ENCODE data around the gene SLC5A8.

SLC5A8 gene, protein sequence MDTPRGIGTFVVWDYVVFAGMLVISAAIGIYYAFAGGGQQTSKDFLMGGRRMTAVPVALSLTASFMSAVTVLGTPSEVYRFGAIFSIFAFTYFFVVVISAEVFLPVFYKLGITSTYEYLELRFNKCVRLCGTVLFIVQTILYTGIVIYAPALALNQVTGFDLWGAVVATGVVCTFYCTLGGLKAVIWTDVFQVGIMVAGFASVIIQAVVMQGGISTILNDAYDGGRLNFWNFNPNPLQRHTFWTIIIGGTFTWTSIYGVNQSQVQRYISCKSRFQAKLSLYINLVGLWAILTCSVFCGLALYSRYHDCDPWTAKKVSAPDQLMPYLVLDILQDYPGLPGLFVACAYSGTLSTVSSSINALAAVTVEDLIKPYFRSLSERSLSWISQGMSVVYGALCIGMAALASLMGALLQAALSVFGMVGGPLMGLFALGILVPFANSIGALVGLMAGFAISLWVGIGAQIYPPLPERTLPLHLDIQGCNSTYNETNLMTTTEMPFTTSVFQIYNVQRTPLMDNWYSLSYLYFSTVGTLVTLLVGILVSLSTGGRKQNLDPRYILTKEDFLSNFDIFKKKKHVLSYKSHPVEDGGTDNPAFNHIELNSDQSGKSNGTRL

DNA sequence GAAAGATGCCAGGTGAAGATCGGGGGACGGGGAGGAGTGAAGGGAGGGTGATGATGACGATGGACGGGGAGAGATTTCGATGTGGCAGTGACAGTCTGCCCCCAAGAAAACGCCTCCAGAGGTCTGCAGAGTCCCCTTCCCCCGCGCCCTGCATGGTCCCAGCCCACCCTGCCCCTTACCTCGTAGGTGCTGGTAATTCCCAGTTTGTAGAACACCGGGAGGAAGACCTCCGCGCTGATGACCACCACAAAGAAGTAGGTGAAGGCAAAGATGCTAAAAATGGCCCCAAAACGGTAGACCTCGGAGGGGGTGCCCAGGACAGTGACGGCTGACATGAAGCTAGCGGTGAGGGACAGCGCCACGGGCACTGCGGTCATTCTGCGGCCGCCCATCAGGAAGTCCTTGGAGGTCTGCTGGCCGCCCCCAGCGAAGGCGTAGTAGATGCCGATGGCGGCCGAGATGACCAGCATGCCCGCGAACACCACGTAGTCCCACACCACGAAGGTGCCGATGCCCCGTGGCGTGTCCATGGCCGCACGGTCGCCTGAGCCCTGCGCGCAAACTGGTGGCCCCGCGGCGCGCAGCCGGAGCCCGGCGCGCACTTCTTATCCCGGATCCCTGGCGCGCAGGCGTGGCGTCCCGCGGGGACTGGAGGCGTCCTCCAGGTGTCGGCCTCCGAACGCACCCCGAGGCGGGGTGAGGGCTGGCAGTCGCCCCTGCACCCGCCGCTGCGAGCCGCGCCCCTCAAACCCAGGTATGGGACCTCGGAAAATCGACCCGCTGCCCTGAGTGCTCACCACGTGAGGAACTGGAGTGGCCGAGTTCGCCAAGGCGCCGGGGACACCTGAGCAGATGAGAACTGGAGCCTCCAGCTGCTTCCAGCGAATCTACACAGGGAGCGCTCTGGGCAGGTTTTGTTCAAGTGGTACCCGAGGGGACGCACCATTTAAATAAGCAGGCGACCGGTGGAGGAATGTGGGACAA lies at the start of gene SLC5A8:
TSS of gene SLC5A8 (minus strand) at position 920 of the 984 bp plus-strand sequence. CDS start at position 530, 390 bp downstream.
- ATAC-seq = no peak

DNA sequence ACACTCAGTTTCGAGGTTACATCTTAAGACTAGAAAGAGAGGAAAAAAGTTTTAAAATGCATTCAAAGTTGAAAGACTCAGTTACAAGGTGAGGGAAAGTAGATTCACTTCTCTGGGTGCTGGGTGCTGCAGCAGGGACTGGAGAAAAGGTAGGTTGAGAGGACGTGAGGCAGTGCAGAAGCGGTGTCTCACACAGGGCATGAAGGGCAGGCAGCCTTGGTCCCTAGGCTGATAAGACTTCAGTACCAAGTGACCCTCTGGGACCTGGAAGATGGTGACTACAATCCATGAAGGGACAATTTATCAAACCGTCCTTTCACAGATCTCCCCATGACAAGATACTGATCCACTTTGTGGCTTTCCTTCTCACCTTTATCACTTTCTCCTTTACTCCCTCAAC lies 47.3 kb upstream of the SLC5A8 start:
- ATAC-seq = no peak

DNA sequence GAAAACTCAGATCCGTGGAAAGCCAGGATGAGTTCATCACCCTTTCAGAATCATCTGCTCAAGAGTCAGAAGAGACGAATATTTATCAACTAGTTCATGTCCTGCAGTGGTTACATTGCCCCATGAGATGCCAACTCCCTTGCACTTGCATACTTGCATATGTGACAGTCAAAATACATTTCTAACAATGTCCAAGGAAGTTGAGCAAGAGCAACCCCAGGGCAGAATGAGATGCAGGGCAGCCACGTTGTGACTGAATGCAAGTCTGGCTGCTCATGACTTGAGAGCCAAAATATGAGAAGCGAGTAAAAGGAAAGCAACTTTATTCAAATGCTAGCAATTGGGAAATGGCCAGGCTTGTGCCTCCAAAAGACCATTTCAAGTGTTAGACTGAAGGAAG lies 46.2 kb upstream of the SLC5A8 start:
- no peak for ATAC-seq

DNA sequence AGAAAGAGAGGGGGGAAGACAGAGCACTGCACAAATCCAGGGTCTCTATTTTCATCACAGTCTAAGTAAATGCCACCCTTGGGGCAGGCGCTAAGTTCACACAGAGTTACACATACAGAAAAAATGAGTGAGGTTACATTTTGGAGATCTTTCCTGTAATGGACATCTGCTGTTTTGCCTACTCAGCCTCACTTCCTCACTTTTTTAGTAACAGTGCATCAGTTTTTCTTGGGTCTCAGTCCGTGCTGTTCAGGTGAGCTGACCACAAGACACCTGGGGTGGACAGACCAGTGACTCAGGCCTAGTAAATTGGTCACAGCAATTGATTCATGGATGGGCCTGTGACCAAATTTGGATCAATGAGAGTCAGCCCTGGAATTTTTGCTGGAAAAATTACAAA lies 33.6 kb upstream of the SLC5A8 start:
- no peak for ATAC-seq

DNA sequence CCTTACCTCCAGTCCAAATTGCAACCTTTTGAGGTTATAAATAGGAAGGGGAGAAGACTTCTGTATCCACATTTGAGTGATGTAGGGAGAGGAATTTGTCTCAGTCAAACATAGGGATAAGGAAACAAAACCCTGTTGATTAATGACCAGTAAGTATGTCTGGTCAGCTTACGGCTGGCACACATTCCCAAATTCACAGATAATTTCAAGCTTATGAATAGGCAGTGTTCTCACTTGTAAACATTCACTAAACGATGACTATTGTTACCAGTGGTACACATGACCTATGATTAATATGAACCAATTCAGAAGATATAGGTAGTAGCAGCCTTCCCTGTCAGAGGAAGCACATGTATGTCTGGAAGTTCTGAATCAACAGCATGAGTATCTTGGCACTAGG lies 33.0 kb upstream of the SLC5A8 start:
- ATAC-seq = no peak

DNA sequence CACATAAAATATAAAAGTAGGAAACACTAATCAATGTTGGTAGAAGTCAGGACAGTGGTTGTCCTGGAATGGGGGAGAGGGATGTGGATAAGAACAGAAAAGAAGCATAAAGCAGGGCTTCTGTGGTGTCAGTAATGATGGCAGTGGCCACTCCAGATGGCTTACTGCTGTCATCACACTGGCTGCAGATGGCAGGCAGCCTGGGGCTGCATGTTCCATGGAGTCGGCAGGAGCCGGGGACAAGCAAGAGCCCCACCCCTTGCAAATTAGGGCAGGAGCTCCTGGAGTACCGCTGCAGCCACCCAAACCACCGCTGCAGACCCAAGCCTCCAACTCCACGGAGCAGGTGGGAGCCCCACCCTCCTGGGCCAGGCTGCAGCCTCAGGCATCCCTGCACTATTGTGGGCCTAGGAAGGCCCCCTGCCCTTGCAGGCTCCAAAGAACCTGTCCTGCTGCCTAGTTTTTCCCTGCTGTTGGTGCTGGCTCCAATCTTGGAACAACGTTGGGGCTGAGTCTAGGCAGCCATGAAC lies 28.8 kb upstream of the SLC5A8 start:
- ATAC-seq = no peak

DNA sequence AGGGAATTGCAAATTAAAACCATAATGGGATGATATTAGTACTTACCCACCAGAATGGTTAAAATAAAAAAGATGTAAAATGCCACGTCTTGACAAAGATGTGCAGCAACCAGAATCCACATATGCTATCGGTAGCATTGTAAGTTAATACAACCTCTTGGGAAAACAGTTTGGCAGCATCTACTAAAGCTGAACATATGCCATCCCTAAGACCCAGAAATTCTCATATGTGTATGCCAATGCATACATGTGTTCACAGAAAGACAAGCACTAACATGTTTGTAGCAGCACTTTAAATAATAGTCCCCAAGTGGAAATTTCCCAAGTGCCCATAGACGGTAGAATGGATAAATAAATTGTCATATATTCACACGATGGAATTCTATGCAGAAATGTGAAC lies 28.3 kb upstream of the SLC5A8 start:
- no peak for ATAC-seq

DNA sequence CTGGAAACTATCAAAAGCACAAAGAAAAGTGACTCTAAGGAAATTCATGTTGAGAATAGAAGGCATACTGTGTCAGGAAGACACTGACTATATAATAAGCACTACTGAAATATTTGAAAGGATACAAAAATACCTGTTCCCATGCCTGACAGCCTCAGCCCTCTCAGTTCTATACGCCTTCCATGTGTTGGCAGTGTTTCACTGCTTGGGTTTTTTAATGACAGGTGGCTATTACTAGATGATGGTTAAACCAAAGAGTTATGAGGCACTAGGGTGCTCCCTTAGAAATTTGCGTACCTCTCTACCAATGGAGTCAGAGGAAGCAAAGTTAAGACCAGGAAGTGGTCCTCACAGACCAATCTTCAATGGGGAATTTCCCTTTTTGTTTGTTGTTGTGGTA lies 25.6 kb upstream of the SLC5A8 start:
- ATAC-seq = no peak

DNA sequence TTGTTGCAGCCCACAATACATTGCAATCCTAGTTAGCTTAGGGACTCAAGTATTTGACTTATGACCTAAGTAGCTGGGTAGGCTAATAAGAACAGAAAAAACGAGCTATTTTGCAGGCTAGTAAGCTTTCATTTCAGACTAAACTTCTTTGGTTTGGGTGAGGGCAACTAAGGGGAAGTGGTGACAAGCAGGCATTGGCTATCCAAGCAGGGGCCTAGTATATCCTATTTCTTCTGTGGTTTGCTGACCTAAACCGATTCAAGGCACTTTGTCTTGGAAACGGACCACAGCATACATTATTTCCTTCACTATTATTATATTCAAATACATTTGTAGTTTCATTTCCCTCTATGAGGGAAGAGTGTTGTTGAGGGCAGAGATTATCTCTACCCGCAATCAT lies 21.6 kb upstream of the SLC5A8 start:
- no peak for ATAC-seq

DNA sequence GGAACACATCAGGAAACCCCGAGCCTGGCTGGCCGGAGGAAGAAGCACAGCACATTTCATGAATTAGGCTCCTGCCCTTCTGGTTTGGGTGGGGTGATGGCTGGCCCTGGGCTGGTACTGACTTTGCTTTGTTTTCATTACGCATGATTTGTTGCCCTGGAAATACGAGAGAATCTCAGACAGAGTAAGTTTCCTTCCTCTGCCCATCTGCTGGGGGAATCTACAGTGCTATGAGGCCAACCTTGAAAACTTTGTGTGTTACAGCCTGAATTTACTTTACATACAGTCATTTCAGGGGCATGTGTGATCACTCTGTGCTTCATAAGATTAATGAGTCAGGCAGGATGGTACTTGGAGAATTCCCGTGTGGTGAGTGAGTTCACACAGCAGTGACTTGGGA lies 20.5 kb upstream of the SLC5A8 start:
- ATAC-seq = no peak

DNA sequence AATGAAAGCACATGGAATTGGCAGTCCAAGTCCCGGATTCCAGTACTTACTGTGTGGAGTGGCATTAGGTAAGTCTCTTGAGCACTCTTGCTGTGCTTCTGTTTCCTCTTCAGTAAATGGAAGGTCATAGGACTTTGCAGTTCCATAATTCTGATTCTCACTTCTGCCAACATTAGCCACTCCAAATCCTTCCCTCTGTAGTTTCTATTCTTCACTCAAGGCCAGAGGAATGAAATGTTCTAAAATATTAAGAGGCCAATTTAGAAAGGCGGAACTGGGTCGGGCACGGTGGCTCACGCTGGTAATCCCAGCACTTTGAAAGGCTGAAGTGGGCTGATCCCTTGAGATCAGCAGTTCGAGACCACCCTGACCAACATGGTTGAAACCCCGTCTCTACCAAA lies 19.8 kb upstream of the SLC5A8 start:
- no peak for ATAC-seq

DNA sequence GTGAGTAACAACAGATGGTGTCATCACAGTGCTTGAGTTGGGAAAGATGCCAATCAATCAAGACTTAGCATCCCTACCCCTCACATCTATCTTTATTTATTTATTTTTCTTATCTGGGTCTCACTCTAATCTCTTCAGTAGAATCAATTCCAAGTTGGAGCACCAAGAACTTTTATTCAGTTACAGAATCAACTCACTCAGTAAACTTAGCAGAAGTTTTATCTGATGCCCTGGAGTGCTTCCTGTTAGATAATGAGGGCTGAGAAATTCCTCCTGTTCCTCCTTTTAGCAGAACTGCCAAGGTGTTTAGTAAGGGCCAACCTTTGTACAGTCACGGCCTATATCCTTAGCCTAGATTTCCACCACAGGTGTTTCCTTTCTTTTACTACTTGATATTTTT lies 11.3 kb upstream of the SLC5A8 start:
- no peak for ATAC-seq

DNA sequence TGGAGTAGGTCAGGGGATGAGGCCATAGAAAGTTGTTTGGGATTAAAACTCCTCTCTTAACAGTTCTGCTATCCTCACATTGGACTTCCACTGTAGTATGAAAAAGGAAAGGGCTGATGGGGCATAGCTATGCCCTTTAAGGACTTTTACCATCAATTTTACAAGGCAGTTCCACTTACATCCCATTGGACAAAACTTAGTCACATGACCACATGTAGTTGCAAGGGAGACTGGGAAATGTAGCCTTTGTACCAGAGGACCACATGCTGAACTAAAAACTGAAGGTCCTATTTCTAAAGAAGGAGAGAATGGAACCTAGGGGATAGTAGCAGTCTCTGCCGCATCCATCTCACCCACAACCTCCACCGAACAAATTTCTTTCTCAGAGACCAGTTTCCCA lies 6.8 kb upstream of the SLC5A8 start:
- ATAC-seq = no peak

DNA sequence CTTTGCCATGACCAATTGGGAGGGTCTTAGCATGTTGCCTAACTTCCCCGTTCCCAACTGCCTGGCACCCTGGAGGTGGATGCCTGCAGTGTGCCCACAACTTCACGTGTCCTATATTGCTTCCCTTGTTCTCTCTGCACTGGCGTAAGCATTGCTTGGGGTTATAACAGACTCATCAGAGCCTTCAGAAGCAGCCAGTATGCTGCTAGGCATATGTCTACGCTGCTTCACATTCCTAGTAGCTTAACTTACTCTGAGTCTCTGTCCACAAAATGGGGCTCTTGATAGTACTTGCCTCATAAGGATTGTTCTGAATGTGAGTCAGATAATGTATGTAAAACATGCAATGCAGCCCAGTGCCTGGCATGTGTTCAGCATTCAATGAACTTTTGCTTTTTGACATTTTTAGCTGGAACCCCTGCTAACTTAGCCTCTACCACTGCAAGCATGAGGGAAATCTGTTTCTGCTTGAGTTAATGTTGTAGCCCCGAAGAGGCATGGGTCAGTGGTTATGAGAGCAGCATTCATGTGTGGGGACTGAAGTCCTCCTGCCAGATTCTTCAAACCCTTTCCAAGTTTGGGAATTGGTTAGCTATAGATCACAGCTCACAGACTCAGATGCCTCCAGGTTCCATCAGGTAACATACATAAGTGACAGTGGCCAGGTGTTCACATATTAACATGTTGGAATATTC lies 2.8 kb downstream of the SLC5A8 start:
- no peak for ATAC-seq

DNA sequence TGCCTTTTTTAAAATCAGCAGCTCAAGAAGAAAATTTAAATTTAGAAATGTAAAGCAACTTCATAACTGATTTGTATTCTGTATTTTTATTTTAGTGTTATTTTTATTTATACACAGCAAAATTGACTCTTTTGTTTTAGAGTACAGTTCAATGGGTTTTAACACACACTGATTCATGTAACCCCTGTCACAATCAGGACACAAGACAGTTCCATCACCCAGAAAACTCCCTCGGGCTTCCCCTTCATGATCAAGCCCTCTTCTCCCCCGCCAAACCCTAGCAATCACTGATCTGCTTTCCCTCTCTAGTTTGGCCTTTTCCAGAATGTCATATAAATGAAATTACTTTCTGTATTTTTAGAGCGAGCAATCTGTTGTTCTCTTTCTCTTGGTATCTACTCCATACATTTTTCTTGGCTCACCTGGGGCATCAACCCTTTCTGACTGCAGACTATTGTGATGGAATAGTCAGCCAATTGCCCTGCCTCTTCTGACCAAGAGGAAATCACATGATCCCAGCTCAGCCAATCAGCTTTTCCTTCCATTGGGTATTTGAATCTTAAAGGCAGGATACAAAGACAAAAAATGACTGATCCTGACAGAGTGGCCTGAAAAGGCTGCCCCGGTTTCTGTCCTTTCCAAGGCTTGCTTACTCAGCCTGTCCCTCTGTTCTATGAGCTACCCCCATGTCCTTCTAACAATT lies 5.3 kb downstream of the SLC5A8 start:
- ATAC-seq = no peak

DNA sequence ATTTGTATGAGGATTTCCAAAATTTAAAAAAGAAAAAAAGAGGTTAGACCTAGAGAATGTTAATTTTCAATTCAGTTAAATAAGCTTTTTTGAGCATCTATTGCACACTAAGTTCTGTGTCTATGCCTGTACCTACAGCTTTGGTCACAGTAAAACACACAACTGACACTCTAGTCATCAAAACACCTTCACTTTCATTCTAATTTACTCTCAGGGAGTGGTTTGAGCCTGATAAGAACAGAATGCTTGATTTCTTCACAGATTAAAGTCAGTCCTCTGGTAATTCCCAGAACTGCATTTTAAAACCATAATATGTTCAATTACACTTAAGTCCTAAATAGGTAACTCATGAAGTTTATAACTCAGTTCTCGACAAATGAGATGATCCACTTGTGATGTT lies 9.2 kb downstream of the SLC5A8 start:
- ATAC-seq = no peak

DNA sequence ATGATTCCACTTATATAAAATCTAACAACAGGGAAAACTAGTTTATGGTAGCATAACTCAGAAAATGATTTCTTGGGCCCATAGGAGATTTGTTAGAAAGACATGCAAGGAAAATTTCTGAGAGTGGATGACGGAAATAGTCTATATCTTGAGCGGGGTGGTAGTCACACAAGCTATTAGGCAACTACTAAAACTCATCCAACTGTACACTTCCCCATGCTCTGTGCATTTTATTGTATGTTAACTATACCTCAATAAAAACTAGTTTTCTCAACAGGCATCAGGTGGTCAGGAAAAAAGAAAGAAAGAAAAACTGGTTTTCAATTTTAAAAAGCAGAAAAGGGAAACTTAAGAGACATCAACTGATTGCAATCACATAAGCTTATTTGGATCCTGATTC lies 9.9 kb downstream of the SLC5A8 start:
- ATAC-seq = no peak

DNA sequence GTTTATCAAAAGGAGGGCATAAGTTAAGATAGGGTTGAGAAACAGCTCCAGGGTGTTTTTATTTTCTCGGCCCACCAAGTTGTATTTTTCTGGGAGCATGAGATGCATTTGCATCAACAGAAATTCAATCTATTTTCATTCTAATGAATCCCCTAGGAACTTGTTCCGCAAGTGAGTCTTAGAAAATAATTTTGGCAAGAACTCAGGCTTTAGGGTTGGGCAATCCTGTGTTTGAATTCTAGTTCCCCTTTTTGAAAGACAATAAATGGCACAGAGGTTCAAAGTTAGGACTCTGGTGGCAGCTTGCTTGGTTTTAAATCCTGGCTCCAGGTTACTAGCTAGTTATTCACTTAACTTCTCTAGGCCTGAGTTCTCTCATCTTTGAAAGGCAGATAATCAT lies 23.7 kb downstream of the SLC5A8 start:
- no peak for ATAC-seq

DNA sequence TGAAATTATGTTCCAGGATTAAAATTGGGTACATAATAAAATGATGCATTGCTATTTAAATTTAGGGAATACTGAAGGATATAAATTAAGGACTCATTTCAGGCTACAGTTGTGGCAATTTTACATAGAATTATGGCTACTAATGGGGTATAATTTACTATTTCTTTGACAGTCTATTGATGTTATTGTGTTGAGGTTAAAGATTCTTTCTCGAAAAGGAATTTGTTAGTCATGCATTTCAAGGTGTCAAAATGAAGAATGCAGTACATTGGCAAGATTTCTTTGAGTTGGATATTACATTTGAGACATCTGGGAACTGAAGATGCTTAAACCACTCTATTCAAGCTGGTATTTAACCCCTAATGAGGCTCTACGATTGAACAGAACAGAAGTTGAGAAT lies 28.3 kb downstream of the SLC5A8 start:
- no peak for ATAC-seq

DNA sequence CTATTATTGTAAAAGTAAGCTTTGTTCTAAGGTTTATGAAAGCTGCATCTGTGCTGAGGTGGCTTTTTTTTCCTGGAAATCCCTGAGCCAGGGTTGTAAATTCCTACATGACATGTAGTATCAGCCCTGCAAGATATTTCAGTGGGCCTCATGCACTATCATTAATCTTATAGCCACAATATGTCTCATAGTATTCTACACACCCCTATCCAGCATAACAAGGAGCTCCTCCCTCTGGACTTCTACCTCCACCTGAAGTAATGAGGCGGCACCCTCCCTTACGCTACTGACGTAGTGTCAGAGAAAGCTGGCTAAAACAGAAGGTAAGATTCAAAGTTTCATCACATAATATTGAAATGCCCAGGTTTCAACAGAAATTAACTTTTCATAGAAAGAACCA lies 35.5 kb downstream of the SLC5A8 start:
- ATAC-seq = no peak

DNA sequence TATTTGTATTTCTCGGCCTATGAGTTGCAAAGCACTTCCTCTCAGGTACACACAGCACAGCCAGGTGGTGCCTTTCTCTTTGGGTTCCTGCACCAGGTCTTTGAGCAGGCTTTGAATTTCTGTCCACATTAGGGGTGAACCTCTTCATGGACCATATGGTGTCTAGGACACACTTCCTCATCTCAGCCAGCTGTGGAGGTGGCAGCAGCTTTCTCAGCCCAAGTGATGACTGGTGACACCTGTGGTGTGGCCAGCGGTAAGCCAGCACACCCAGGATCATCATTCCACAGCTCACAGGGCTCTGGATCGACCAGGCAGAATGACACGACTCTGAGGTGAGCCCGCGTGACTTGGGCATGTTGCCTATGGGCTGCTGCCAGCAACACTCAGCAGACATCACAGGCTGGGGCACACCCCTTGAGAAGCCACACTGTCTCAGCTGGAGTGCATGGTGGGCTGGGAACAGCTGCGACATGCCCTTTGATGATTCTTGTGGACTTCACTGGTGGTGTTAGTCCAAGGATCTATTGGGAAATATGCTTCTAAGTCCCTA lies 36.8 kb downstream of the SLC5A8 start:
- no peak for ATAC-seq

DNA sequence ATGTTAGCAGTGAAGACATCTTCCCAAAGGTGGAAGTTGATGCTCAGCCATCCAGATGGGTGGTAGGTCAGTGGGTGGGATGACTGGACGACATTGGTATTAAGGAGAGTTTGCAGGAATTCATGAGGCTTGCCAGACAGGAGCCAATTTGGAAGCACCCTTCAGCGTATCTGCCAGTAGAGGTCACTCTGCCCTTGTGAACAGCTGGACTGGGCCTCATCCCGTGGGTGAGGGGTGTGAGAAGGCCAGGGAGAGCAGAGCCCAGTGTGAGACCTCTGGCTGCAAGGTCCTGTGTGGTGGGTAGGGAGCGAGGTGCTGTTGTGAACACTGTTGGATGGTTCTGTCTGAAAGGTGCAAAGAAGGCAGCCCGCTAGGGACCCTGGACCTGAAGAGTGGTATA lies 37.7 kb downstream of the SLC5A8 start:
- ATAC-seq = no peak
